ENCODE measurements around the gene BAIAP2. TPM values are rescaled to one million over a fixed set of nuclear protein-coding genes. Genes with fewer than 3 reads are reported as not detected.

The BAIAP2 gene
- polyA plus RNA-seq, 1 donor = 37.2 TPM

- DNase-seq = no peak
Measured at GRCh38 chr17:81052199-81052997, 17.4 kb downstream of the BAIAP2 start.

GRCh38 chr17:81053041-81053970 lies 18.4 kb downstream of the BAIAP2 start:
- DNase-seq = no peak

- DNase-seq = no peak
Measured at GRCh38 chr17:81054308-81054707, 19.4 kb downstream of the BAIAP2 start.

- no peak for DNase-seq
Measured at GRCh38 chr17:81054881-81055370, 20.0 kb downstream of the BAIAP2 start.

GRCh38 chr17:81056312-81056711 lies 21.4 kb downstream of the BAIAP2 start:
- no peak for DNase-seq

- no peak for DNase-seq
Measured at GRCh38 chr17:81057079-81057730, 22.3 kb downstream of the BAIAP2 start.

- no peak for DNase-seq
Measured at GRCh38 chr17:81057777-81058176, 22.8 kb downstream of the BAIAP2 start.

- no peak for DNase-seq
Measured at GRCh38 chr17:81058263-81058871, 23.4 kb downstream of the BAIAP2 start.

GRCh38 chr17:81059026-81059425 lies 24.1 kb downstream of the BAIAP2 start:
- no peak for DNase-seq

GRCh38 chr17:81060416-81060815 lies 25.5 kb downstream of the BAIAP2 start:
- no peak for DNase-seq

GRCh38 chr17:81061027-81061735 lies 26.2 kb downstream of the BAIAP2 start:
- no peak for DNase-seq

GRCh38 chr17:81062014-81062780 lies 27.2 kb downstream of the BAIAP2 start:
- DNase-seq = no peak

GRCh38 chr17:81063106-81064093 lies 28.4 kb downstream of the BAIAP2 start:
- DNase-seq = no peak

- no peak for DNase-seq
Measured at GRCh38 chr17:81064678-81065475, 29.9 kb downstream of the BAIAP2 start.

- no peak for DNase-seq
Measured at GRCh38 chr17:81065500-81065899, 30.5 kb downstream of the BAIAP2 start.

- DNase-seq = no peak
Measured at GRCh38 chr17:81066072-81066471, 31.1 kb downstream of the BAIAP2 start.

GRCh38 chr17:81066771-81067315 lies 31.9 kb downstream of the BAIAP2 start:
- no peak for DNase-seq

GRCh38 chr17:81067391-81067811 lies 32.5 kb downstream of the BAIAP2 start:
- no peak for DNase-seq
